ENCODE results near the gene ANKRD35.
A peak's percentile ranks its signal among the peaks of the same experiment; 100 is the strongest.
"Not testable (repeated sequence)": the region's sequence is repeated elsewhere in the genome, so short reads cannot be mapped to it uniquely, and the experiment has no call there.

Gene ANKRD35

DNA sequence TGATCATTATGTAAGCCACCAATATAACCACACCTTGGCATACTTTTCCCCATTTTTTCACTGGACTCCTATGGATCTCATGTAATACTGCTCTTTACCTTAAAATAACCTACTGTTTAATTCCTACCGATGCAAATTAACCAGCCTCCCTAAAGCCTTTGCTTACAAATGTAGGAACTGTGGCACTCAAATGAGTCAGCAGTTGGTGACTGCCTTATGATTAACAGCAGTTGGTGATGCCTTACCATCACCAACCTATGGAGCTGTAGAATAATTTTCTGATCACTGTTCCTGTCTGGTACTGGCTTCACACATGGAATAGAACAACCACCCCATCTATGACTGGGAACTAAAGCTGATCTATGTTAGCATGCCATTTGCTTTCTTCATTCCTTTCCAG is 48.0 kb downstream of the ANKRD35 start:
- Histone ChIP-seq H3K27ac (ENCODE audit: low read depth, low read length) (no peak overlapping the region), H3K27me3 (ENCODE audit: control insufficient read depth, insufficient read depth, low read length) (no peaks in the 10 kb centered on the region), H3K36me3 (ENCODE audit: control insufficient read depth, insufficient read depth, low read length) (peaks cover 46% of the 10 kb centered on the region), H3K4me3 (ENCODE audit: low read length) (no peak overlapping the region), H3K9ac (ENCODE audit: low read length) (no peak overlapping the region), H3K4me1 (ENCODE audit: control insufficient read depth, insufficient read depth, low read length) (no peaks in the 10 kb centered on the region)

DNA sequence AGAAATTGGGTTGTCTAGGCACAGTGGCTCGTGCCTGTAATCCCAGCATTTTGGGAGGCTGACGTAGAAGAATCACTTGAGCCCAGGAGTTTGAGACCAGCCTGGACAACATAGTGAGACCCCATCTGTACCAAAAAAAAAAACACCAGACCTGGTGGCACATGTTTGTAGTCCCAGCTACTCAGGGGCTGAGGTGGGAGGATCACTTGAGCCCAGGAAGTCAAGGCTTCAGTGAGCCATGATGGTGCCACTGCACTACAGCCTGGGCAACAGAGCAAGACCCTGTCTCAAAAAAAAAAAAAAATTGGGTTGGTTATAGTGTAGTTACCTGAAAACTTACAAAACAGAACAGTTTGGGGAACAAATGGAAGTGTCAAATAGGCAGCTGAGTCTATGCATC is 54.9 kb downstream of the ANKRD35 start:
- H3K27me3 ChIP-seq (ENCODE audit: control insufficient read depth, insufficient read depth, low read length); H3K4me1 ChIP-seq (ENCODE audit: control insufficient read depth, insufficient read depth, low read length); H3K27ac ChIP-seq (ENCODE audit: low read depth, low read length); H3K9ac ChIP-seq (ENCODE audit: low read length); H3K4me3 ChIP-seq (ENCODE audit: low read length): not testable (repeated sequence)
- peaks cover 25% of the 10 kb centered on the region for H3K36me3 ChIP-seq (ENCODE audit: control insufficient read depth, insufficient read depth, low read length)

DNA sequence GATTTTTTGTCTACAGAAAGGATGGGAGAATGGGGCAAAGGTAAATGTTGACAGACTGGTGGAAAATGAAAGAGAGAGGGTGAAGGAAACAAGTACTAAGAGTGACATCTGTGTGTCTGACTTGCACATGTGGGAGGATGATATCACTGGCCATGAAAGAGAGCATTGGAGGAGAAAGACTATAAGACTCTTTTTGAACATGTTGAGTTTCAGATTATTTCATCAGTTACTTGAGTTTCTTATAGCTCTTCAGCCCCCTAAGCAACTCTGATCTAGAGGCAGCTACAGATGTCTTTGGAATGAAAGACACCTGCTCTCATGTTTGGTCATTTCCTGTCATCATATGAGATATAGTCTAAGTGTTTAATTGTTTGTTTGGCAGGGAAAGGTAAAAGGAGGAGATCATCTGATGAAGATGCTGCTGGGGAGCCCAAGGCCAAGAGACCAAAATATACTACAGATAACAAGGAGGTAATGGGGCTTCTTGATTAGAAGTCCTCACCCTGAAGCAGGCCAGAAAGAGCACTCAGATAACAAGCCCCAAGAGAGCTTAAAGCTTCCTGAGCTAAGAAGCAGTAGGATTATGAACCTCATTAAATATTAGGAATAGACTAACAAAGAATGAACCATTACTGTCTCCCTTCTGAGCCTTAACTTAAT is 57.2 kb downstream of the ANKRD35 start:
- Histone ChIP-seq H3K9ac (ENCODE audit: low read length) (no peak overlapping the region), H3K4me1 (ENCODE audit: control insufficient read depth, insufficient read depth, low read length) (peaks cover 3% of the 10 kb centered on the region), H3K27me3 (ENCODE audit: control insufficient read depth, insufficient read depth, low read length) (no peaks in the 10 kb centered on the region), H3K36me3 (ENCODE audit: control insufficient read depth, insufficient read depth, low read length) (peaks cover 25% of the 10 kb centered on the region), H3K27ac (ENCODE audit: low read depth, low read length) (no peak overlapping the region), H3K4me3 (ENCODE audit: low read length) (no peak overlapping the region)

DNA sequence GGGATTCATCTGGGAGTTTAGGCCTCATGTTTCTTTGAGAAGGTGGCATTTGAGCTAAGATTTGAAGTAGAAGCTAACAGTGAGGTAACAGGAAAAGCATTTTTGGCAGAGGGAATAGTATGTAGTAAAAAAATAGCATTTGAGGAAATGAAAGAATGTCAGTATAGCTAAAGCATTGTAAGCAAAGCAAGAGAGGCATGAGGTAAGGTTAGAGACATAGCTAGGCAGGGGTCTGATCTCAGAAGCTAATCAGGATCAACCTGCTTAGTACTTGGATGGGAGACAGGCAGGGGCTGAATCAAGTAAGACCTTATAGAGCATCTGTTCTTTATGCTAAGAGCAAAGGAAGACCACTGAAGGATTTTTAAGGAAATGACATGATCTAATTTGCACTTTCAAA is 57.7 kb downstream of the ANKRD35 start:
- Histone ChIP-seq H3K4me3 (ENCODE audit: low read length) (no peak overlapping the region), H3K27me3 (ENCODE audit: control insufficient read depth, insufficient read depth, low read length) (no peaks in the 10 kb centered on the region), H3K36me3 (ENCODE audit: control insufficient read depth, insufficient read depth, low read length) (peaks cover 22% of the 10 kb centered on the region), H3K4me1 (ENCODE audit: control insufficient read depth, insufficient read depth, low read length) (peaks cover 3% of the 10 kb centered on the region), H3K27ac (ENCODE audit: low read depth, low read length) (no peak overlapping the region), H3K9ac (ENCODE audit: low read length) (no peak overlapping the region)

DNA sequence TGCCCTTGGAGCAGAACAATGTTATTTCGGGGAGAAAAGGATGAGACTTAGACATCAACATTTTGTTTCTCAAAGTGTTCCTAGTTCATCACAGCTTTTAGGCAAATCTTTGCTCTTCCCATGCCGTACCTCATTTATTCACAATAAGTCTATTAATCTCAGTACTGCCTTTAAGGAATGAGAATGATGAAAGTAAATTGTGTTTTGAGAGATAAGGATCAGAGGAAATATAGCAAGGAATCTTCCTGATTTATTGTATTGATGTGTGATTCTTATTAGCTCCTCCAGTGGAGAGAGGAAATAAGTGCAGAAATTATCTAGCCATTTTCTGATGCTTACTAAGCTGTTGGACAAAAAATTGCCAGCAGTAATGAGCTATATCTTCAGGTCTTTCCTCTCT is 59.6 kb downstream of the ANKRD35 start:
- Histone ChIP-seq H3K4me3 (ENCODE audit: low read length) (no peak overlapping the region), H3K27ac (ENCODE audit: low read depth, low read length) (no peak overlapping the region), H3K36me3 (ENCODE audit: control insufficient read depth, insufficient read depth, low read length) (peaks cover 22% of the 10 kb centered on the region), H3K9ac (ENCODE audit: low read length) (no peak overlapping the region), H3K27me3 (ENCODE audit: control insufficient read depth, insufficient read depth, low read length) (no peaks in the 10 kb centered on the region), H3K4me1 (ENCODE audit: control insufficient read depth, insufficient read depth, low read length) (peaks cover 3% of the 10 kb centered on the region)

DNA sequence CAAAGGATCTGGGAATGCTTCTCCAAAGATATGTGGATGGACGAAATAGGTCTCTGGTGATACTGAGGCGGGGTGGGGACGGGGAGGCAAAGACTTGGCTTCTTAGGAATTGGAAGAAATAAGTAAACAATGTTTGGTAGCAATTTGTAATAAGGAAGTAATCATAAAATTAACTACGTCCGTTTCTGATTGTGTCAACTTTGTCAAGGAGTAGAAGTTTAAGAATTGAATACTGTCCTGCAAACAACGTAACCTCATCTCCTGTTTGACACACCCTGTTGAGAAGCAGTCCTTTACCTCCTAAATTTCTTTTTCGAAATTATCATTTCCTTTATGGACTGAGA is 61.2 kb downstream of the ANKRD35 start:
- peaks cover 3% of the 10 kb centered on the region for H3K4me1 ChIP-seq (ENCODE audit: control insufficient read depth, insufficient read depth, low read length)
- peak overlapping the region; percentile 76 for H3K27ac ChIP-seq (ENCODE audit: low read depth, low read length)
- peak overlapping the region; percentile 83 for H3K9ac ChIP-seq (ENCODE audit: low read length)
- peaks cover 22% of the 10 kb centered on the region for H3K36me3 ChIP-seq (ENCODE audit: control insufficient read depth, insufficient read depth, low read length)
- no peaks in the 10 kb centered on the region for H3K27me3 ChIP-seq (ENCODE audit: control insufficient read depth, insufficient read depth, low read length)
- H3K4me3 ChIP-seq (ENCODE audit: low read length), result peak overlapping the region; percentile 97

DNA sequence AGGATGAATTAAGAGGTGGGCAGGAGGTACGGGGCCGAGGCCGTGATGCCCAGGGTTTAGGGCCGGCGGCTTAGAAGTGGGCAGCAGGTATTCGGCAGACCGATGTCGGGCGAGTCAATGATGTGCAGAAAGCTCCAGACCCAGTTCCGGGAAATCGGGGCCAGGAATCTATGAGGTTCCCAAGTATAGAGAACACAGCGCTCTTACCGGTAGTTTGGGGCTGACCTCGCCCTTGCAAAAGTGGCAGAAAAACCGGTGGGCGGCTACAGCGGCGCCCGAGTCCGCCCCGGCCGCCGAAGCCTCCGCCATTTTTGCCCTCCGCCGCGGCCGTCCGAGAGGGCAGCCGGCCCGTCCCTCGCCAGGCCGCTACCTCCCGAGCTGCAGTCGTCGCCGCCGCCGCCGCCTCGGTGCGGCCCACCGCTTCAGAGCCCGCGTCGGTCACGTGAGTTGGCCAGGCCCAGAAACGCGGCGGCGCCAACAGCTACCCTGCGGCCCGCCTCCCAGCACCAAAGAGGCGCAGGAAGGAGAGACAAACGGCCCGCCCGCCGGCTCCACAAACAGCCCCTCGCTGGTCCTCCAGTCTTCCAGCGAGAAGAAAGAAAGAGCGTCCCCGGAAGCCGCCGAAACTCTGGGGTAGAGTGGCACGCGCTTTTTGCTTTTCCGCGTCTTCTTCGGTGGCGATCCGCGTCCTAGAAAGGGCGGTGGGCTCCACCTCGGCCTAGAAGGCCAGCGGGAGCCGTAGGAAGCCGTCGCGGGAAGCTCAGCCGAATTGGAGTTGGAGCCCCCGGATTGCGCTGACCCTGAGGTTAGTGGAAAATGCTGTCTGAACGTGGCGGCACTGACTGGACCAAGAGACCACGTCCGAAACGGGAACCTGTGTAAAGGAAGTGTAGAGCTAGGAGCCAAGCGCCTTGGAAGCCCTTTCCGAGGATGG is 61.8 kb downstream of the ANKRD35 start, which contains the start of the genes POLR3C and RNF115:
Gene POLR3C, plus strand, starts transcription at position 636 of the 934 bp plus-strand sequence. CDS start 1,577 bp downstream, outside the sequence.
Gene RNF115, minus strand, starts transcription at position 531 of the 934 bp plus-strand sequence. Its CDS starts 222 bp downstream, at position 309.
- H3K36me3 ChIP-seq (ENCODE audit: control insufficient read depth, insufficient read depth, low read length), result peaks cover 18% of the 10 kb centered on the region
- H3K9ac ChIP-seq (ENCODE audit: low read length), result peak within 1 kb of the TSS; percentile 83
- H3K27me3 ChIP-seq (ENCODE audit: control insufficient read depth, insufficient read depth, low read length), result no peaks in the 10 kb centered on the region
- H3K4me1 ChIP-seq (ENCODE audit: control insufficient read depth, insufficient read depth, low read length), result peaks cover 3% of the 10 kb centered on the region
- peak within 1 kb of the TSS; percentile 76 for H3K27ac ChIP-seq (ENCODE audit: low read depth, low read length)
- H3K4me3 ChIP-seq (ENCODE audit: low read length), result peak within 1 kb of the TSS; percentile 97

DNA sequence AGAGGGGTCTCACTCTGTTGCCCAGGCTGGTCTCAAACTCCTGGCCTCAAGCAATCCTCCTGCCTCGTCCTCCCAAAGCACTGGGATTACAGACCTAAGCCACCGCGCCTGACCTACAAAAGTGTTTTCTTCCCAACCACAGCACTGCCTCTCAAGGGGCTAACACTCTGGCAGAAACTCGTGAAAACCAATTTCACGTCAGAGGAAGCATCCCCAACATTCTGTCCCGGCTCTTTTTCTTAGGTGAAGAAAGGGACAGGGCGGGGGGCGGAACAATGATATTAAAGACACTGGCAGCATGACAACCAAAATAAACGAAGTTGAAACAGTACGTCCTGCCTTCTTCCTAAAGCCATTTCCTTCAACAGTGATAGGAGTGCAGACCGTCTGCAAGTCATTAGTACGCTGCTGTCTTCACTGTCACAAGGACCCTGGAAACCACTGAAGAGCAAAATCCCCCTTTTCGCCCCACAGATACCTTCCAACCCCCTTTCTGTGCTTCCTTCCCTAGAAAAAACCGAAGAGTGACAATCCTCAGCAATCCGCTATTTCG is 62.8 kb downstream of the ANKRD35 start:
- not testable (repeated sequence) for H3K27ac ChIP-seq (ENCODE audit: low read depth, low read length); H3K4me3 ChIP-seq (ENCODE audit: low read length); H3K27me3 ChIP-seq (ENCODE audit: control insufficient read depth, insufficient read depth, low read length); H3K4me1 ChIP-seq (ENCODE audit: control insufficient read depth, insufficient read depth, low read length); H3K9ac ChIP-seq (ENCODE audit: low read length)
- H3K36me3 ChIP-seq (ENCODE audit: control insufficient read depth, insufficient read depth, low read length), result peaks cover 13% of the 10 kb centered on the region

DNA sequence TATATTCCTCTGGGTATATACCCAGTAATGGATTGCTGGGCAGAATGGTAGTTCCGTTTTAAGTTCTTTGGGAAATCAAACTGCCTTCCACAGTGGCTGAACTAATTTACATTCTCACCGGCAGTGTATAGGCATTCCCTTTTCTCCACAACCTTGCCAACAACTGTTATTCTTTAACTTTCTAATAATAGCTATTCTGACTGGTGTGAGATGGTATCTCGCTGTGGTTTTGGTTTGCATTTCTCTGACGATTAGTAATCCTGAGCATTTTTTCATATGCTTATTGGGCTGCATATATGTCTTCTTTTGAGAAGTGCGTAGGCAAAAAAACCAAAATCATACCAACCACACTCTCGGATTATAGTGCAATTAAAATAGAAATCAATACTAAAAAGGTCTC is 67.6 kb downstream of the ANKRD35 start:
- not testable (repeated sequence) for H3K27me3 ChIP-seq (ENCODE audit: control insufficient read depth, insufficient read depth, low read length); H3K27ac ChIP-seq (ENCODE audit: low read depth, low read length); H3K4me3 ChIP-seq (ENCODE audit: low read length); H3K36me3 ChIP-seq (ENCODE audit: control insufficient read depth, insufficient read depth, low read length); H3K4me1 ChIP-seq (ENCODE audit: control insufficient read depth, insufficient read depth, low read length); H3K9ac ChIP-seq (ENCODE audit: low read length)
